K562 (cell line): ENCODE data around the gene BORCS8. TPM values are rescaled to one million over a fixed set of nuclear protein-coding genes. Genes with fewer than 3 reads are reported as not detected.
"Not testable (repeated sequence)": the region's sequence is repeated elsewhere in the genome, so short reads cannot be mapped to it uniquely, and the experiment has no call there.

Source experiments
- ATAC-seq: fragments of 200-7000 bp; cut with Tn5 transposase; 3 replicates; pipeline ENCODE4 v1.9.1; 2020; ENCODE audit warnings: moderate library complexity
- BruUV-seq: library from RNA; stranded (reverse); fragments of 400-500 nt; replicated peaks from 2 replicates; lab custom pipeline; 2021; lab: Mats Ljungman, UMichigan
- CTCF ChIA-PET: fragments of 300-600 bp; formaldehyde crosslinking; extraction: SDS; loops from one replicate; lab custom pipeline; 2021; ENCODE audit warnings: low intra/inter-chr PET ratio; lab: Yijun Ruan, JAX
- POLR2A ChIA-PET: fragments of 300-600, 350-650 bp; sonication (Branson Sonifier 250); formaldehyde crosslinking; extraction: SDS; loops from one replicate; lab custom pipeline; 2021; ENCODE audit warnings: antibody characterized with exemption, inconsistent platforms; lab: Yijun Ruan, JAX
- DNase-seq, 4 experiments: peaks; one replicate each; pipeline versions ENCODE4 v3.0.0 to v3.0.0-alpha.2; 2011 to 2018; ENCODE audit warnings: low spot score in 3 of 4, mixed read lengths in 3 of 4; ENCODE audit errors: extremely low read depth in 1 of 4
- FAIRE-seq: peaks from 2 replicates; lab custom pipeline; 2011; peaks lifted over from hg19 to GRCh38; lab: Jason Lieb, UNC
- H2AFZ ChIP-seq: 2 replicates; pipeline ENCODE4 v1.6.0; 2011; ENCODE audit warnings: low read depth, low read length, control low read depth, inconsistent platforms
- H3K27ac ChIP-seq: fragments of 200-600 bp; 3 replicates; pipeline ENCODE4 v1.8.0; 2011; ENCODE audit warnings: low read depth, mild to moderate bottlenecking, control low read depth, inconsistent platforms, low read length, moderate library complexity, mixed read lengths; ENCODE audit errors: extremely low read depth
- H3K27me3 ChIP-seq, 2 experiments: fragments of 300-600 bp in 1 of 2; 2 replicates in 1 of 2; 3 replicates in 1 of 2; pipeline versions ENCODE4 v1.6.0 to v1.8.0; 2011; ENCODE audit warnings: inconsistent platforms in 2 of 2, low read length in 2 of 2, mild to moderate bottlenecking in 1 of 2, mixed read lengths in 1 of 2, moderate library complexity in 1 of 2; ENCODE audit not compliant: control insufficient read depth in 2 of 2, insufficient read depth in 2 of 2
- H3K36me3 ChIP-seq: fragments of 300-600 bp; 3 replicates; pipeline ENCODE4 v1.8.0; 2011; ENCODE audit warnings: mild to moderate bottlenecking, low read length, inconsistent platforms; ENCODE audit not compliant: control insufficient read depth, insufficient read depth
- H3K4me1 ChIP-seq, 2 experiments: fragments of 200-600 bp in 1 of 2; replicated peaks in 1 of 2; 2 replicates in 1 of 2; 3 replicates in 1 of 2; pipeline versions ENCODE4 v1.5.1 to v1.8.0; 2011; ENCODE audit warnings: inconsistent platforms in 2 of 2, low read length in 2 of 2, mild to moderate bottlenecking in 1 of 2, mixed read lengths in 1 of 2, moderate library complexity in 1 of 2; ENCODE audit not compliant: control insufficient read depth in 2 of 2, insufficient read depth in 2 of 2
- H3K4me2 ChIP-seq: 2 replicates; pipeline ENCODE4 v1.6.1; 2011; ENCODE audit warnings: low read length, control low read depth, inconsistent platforms, mixed read lengths; ENCODE audit not compliant: insufficient read depth
- H3K4me3 ChIP-seq: fragments of 200-600 bp; sonication (generic), shearing (Covaris generic); 2 replicates; pipeline ENCODE4 v1.5.1; 2016; ENCODE audit warnings: control low read depth, inconsistent platforms
- H3K79me2 ChIP-seq: fragments of 200-600 bp; 3 replicates; pipeline ENCODE4 v1.8.0; 2011; ENCODE audit warnings: low read length, inconsistent platforms; ENCODE audit not compliant: control insufficient read depth, insufficient read depth
- H3K9ac ChIP-seq, 2 experiments: 2 replicates each; pipeline versions ENCODE4 v1.6.0 to v1.6.1; 2011; ENCODE audit warnings: low read depth in 2 of 2, low read length in 2 of 2, control low read depth in 1 of 2, inconsistent platforms in 1 of 2, mild to moderate bottlenecking in 1 of 2, mixed read lengths in 1 of 2; ENCODE audit not compliant: insufficient read depth in 1 of 2
- H3K9me1 ChIP-seq: one replicate; pipeline ENCODE4 v1.6.0; 2011; ENCODE audit warnings: inconsistent platforms, mild to moderate bottlenecking, low read length, moderate library complexity; ENCODE audit not compliant: control insufficient read depth, insufficient read depth
- H3K9me3 ChIP-seq: replicated peaks from 2 replicates; pipeline ENCODE4 v1.5.1; 2011; ENCODE audit warnings: low read depth, low read length, inconsistent platforms; ENCODE audit not compliant: control insufficient read depth, insufficient read depth
- H4K20me1 ChIP-seq: replicated peaks from 2 replicates; pipeline ENCODE4 v1.6.1; 2011; ENCODE audit warnings: low read length, inconsistent platforms, mixed read lengths; ENCODE audit not compliant: control insufficient read depth, insufficient read depth
- BCOR ChIP-seq: fragments of 450-650 bp; IDR thresholded peaks from 2 replicates; pipeline ENCODE4 v1.6.1; 2016
- NEUROD1 ChIP-seq: fragments of 150-350 bp; IDR thresholded peaks from 2 replicates; pipeline ENCODE4 v1.6.1; 2014; ENCODE audit warnings: borderline replicate concordance, low read length, low read depth; ENCODE audit not compliant: partially characterized antibody
- NFYB ChIP-seq: IDR thresholded peaks from 2 replicates; pipeline ENCODE4 v1.6.1; 2011; ENCODE audit warnings: mild to moderate bottlenecking, moderate library complexity; ENCODE audit not compliant: insufficient read length; ENCODE audit errors: extremely low read depth
- PHF8 ChIP-seq: fragments of 200-600 bp; sonication (generic); IDR thresholded peaks from 2 replicates; pipeline ENCODE4 v1.6.1; 2012; ENCODE audit warnings: mixed run types, mild to moderate bottlenecking, inconsistent platforms, low read length, moderate library complexity, borderline replicate concordance
- RBM25 ChIP-seq: fragments of 200-400 bp; formaldehyde crosslinking; IDR thresholded peaks from 2 replicates; pipeline ENCODE4 v1.6.1; 2018; ENCODE audit warnings: low read length, low read depth, moderate library complexity; ENCODE audit not compliant: severe bottlenecking
- ZNF121 ChIP-seq: sonication (generic); formaldehyde crosslinking; conservative IDR thresholded peaks from 2 replicates; pipeline ENCODE4 v1.8.0; 2022; ENCODE audit warnings: missing genetic modification reagents
- ZNF316 ChIP-seq: fragments of 450-650 bp; IDR thresholded peaks from 2 replicates; pipeline ENCODE4 v1.6.1; 2016
- WGBS: fragments of 100-300 bp; shearing (Covaris generic); methylation state at CpG from one replicate; pipeline ENCODE4 v1.1.6; 2016; ENCODE audit warnings: low coverage, mixed read lengths; ENCODE audit not compliant: insufficient coverage; ENCODE audit errors: missing lambda C conversion rate; 5-methylcytosine and 5-hydroxymethylcytosine counted together
- in situ Hi-C: fragments of 300-500 bp; cut with MboI; formaldehyde crosslinking; loops from 4 replicates; pipeline ENCODE4 v1.15.0; 2018; ENCODE audit warnings: inconsistent platforms, mixed read lengths
- intact Hi-C: fragments of 100-400 bp; cut with micrococcal nuclease; formaldehyde crosslinking; loops from 2 replicates; pipeline ENCODE4 v1.14.2; 2022
- polyA plus RNA-seq, 8 experiments: library from polyadenylated mRNA; depleted of rRNA in 4 of 8; stranded (reverse) in 5 of 8; unstranded in 3 of 8; fragments of >200 nt; fragmentation: Nextera tagmentation in 2 of 8; fragmentation: Illumina TruSeq in 1 of 8; extraction: Ambion mirVana in 2 of 8; extraction: Trizol in 1 of 8; gene quantifications; 2 replicates each; pipeline versions ENCODE4 v1.2.1 to v1.2.3, GENCODE V29; 2011 to 2014; ENCODE audit warnings: inconsistent platforms in 1 of 8, missing spikeins in 1 of 8
- total RNA-seq, 7 experiments: library from RNA; depleted of rRNA in 6 of 7; stranded (reverse); fragments of >200 nt in 6 of 7; fragmentation: Illumina TruSeq in 2 of 7; extraction: Trizol in 2 of 7; gene quantifications; 2 replicates each; pipeline versions ENCODE4 v1.2.1 to v1.2.3, GENCODE V29; 2011 to 2021; ENCODE audit warnings: low replicate concordance in 1 of 7
- TF ChIP-seq, protein P1 (sequence below), 2 experiments: fragments of 450-650 bp in 1 of 2; sonication (generic) in 1 of 2; formaldehyde crosslinking in 1 of 2; IDR thresholded peaks in 1 of 2; conservative IDR thresholded peaks in 1 of 2; 2 replicates each; pipeline versions ENCODE4 v1.6.1 to v1.8.1; 2016 to 2023; ENCODE audit warnings: mild to moderate bottlenecking in 2 of 2, moderate library complexity in 2 of 2, inconsistent platforms in 1 of 2, missing genetic modification reagents in 1 of 2
- TF ChIP-seq, protein P2 (sequence below): sonication (generic); formaldehyde crosslinking; IDR thresholded peaks from 2 replicates; pipeline ENCODE4 v1.8.0; 2023; ENCODE audit warnings: mild to moderate bottlenecking, missing genetic modification reagents

Gene BORCS8
- total and polyA plus RNA-seq, 9 of the 15 experiments (the other 6 are each of a cell fraction or from before 2014, with no cell fraction given), result 4.6 to 33.6 (median 16.3) TPM

DNA sequence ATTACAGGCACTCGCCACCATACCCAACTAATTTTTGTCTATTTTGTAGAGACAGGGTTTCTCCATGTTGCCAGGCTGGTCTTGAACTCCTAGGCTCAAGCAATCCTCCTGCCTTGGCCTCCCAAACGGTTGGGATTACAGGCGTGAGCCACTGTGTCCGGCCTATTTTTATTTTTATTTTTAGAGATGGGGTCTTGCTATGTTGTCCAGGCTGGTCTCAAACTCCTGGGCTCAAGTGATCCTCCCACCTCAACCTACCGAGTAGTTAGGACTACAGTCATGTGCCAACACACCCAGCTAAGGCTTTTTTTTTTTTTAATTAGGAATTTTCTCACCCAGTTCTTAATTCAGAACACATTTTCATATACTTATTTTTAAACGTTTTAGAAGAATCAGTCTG is 56.2 kb downstream of the BORCS8 start:
- Histone ChIP-seq H3K4me1 (peaks cover 15 to 36% of the 10 kb centered on the region in 2 experiments), H3K79me2 (peaks cover 48% of the 10 kb centered on the region), H3K36me3 (peaks cover 25% of the 10 kb centered on the region), H3K27ac (peak overlapping the region; percentile 76; the same call in 1 of the 3 replicates)
- FAIRE-seq, H3K4me3 ChIP-seq, ATAC-seq, H4K20me1 ChIP-seq, H3K27me3 ChIP-seq, H3K9me3 ChIP-seq, BruUV-seq, DNase-seq, H2AFZ ChIP-seq, H3K9ac ChIP-seq, H3K4me2 ChIP-seq, H3K9me1 ChIP-seq, CTCF ChIA-PET: not testable (repeated sequence)
- WGBS, result 74% methylated on average over 6 of the region's 6 CpGs
- intact Hi-C loops, result loop anchor here (5.0 kb wide), 4 partner anchors 37 to 238 kb away; partner anchors contain the start of genes CERS1, COPE, DDX49 and MEF2B
- POLR2A ChIA-PET, result interaction anchor here (0.6 to 1.4 kb wide), 5 partner anchors 35 to 83 kb away, joined by 3 to 10 read pairs (median 3); partner anchors contain the start of genes MEF2B and SLC25A42
- TF ChIP-seq BCOR (peak; percentile 81), ZNF121 (CRISPR knock-in tag) (peak; percentile 95), RBM25 (peak; percentile 49)
- in situ Hi-C loops, result loop anchor here (5.0 kb wide), 1 partner anchor 78 kb away; no protein-coding TSS in a partner anchor

DNA sequence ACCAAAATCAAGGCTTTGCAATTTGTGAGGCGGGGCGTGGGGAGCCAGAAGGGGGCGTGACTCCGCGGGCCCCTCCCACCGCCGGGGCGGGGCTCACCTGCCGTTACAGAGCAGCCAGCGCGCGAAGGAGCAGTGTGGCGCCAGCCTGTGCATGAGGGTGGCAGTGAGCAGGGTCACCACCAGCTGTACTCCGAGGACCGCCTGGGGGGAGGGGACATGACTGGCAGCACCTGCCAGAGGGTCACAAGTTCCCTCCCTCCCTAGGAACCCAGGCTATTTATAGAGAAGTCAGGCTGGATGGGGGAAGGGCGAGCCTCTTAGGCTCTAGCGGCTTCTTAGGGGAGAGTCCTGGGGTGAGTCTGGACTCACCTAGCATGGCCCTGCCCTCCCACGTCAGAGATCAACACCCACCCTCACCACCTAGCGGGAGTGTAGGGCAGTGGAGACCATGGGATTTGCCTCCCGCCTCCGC is 57.2 kb downstream of the BORCS8 start:
- peaks cover 15 to 41% of the 10 kb centered on the region in 2 experiments for H3K4me1 ChIP-seq
- peaks cover 3% of the 10 kb centered on the region; the same call in 1 of the 2 replicates for H4K20me1 ChIP-seq
- FAIRE-seq (peak; percentile 85), DNase-seq (peak; percentile 86 to 90 (median 88)), ATAC-seq (peak; percentile 82)
- no peaks in the 10 kb centered on the region for H3K9me3 ChIP-seq
- no TSS peak for BruUV-seq
- WGBS, result 2% methylated on average over 21 of the region's 21 CpGs
- H2AFZ ChIP-seq, result peak overlapping the region; percentile 91
- intact Hi-C loops, result loop anchor here (5.0 kb wide), 4 partner anchors 38 to 237 kb away; partner anchors contain the start of genes CERS1, COPE, DDX49 and MEF2B
- H3K9ac ChIP-seq, result peak overlapping the region; percentile 52 to 89
- CTCF ChIA-PET, result no interaction called here
- in situ Hi-C loops, result loop anchor here (5.0 kb wide), 1 partner anchor 77 kb away; no protein-coding TSS in a partner anchor
- H3K4me2 ChIP-seq, result peak overlapping the region; percentile 86
- H3K27ac ChIP-seq, result peak overlapping the region; percentile 76
- peaks cover 33% of the 10 kb centered on the region for H3K36me3 ChIP-seq
- no peaks in the 10 kb centered on the region for H3K9me1 ChIP-seq
- H3K27me3 ChIP-seq, result no peaks in the 10 kb centered on the region
- peaks cover 48% of the 10 kb centered on the region for H3K79me2 ChIP-seq
- peak overlapping the region; percentile 37 for H3K4me3 ChIP-seq
- POLR2A ChIA-PET, result interaction anchor here (0.7 to 1.4 kb wide), 5 partner anchors 9 to 75 kb away, joined by 3 to 10 read pairs (median 3); partner anchors contain the start of genes MEF2B and SLC25A42
- peak; percentile 67; the same call in 1 of the 2 replicates for TF ChIP-seq PHF8
- TF ChIP-seq NFYB, result no peak
- TF ChIP-seq, protein P1, sequence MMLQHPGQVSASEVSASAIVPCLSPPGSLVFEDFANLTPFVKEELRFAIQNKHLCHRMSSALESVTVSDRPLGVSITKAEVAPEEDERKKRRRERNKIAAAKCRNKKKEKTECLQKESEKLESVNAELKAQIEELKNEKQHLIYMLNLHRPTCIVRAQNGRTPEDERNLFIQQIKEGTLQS (IDR thresholded peaks at IDR 0.05), result no peak
- TF ChIP-seq, protein P1 (CRISPR knock-in tag; conservative IDR thresholded peaks at IDR 0.05), result no peak
- TF ChIP-seq, protein P2, sequence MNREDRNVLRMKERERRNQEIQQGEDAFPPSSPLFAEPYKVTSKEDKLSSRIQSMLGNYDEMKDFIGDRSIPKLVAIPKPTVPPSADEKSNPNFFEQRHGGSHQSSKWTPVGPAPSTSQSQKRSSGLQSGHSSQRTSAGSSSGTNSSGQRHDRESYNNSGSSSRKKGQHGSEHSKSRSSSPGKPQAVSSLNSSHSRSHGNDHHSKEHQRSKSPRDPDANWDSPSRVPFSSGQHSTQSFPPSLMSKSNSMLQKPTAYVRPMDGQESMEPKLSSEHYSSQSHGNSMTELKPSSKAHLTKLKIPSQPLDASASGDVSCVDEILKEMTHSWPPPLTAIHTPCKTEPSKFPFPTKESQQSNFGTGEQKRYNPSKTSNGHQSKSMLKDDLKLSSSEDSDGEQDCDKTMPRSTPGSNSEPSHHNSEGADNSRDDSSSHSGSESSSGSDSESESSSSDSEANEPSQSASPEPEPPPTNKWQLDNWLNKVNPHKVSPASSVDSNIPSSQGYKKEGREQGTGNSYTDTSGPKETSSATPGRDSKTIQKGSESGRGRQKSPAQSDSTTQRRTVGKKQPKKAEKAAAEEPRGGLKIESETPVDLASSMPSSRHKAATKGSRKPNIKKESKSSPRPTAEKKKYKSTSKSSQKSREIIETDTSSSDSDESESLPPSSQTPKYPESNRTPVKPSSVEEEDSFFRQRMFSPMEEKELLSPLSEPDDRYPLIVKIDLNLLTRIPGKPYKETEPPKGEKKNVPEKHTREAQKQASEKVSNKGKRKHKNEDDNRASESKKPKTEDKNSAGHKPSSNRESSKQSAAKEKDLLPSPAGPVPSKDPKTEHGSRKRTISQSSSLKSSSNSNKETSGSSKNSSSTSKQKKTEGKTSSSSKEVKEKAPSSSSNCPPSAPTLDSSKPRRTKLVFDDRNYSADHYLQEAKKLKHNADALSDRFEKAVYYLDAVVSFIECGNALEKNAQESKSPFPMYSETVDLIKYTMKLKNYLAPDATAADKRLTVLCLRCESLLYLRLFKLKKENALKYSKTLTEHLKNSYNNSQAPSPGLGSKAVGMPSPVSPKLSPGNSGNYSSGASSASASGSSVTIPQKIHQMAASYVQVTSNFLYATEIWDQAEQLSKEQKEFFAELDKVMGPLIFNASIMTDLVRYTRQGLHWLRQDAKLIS (CRISPR knock-in tag), result peak; percentile 69; the same call in 1 of the 2 replicates
- no peak for TF ChIP-seq NEUROD1
- no peak for TF ChIP-seq ZNF316
